Measurements from ENCODE around the gene TBX1. TPM values are rescaled to one million over a fixed set of nuclear protein-coding genes. Genes with fewer than 3 reads are reported as not detected.

Gene TBX1
- polyA plus RNA-seq, 3 donors, result not detected

- H3K36me3 Mint-ChIP-seq, result no peaks in the 10 kb centered on the region
- H3K27me3 ChIP-seq (ENCODE audit: control insufficient read depth in 2 of 2, insufficient read depth in 2 of 2, low read length in 2 of 2), result no peaks in the 10 kb centered on the region
- H3K4me3 ChIP-seq (replicated peaks in 1 of 3; ENCODE audit: low read depth in 2 of 3, low read length in 3 of 3), result no peak overlapping the region
- intact Hi-C loops (cut with micrococcal nuclease), result no loop called here
- H3K79me2 ChIP-seq (ENCODE audit: insufficient read depth, low read length), result no peaks in the 10 kb centered on the region
- peaks cover 0 to 2% (median 0%) of the 10 kb centered on the region in 7 donors for H3K9me3 Mint-ChIP-seq
- H3K9ac ChIP-seq (ENCODE audit: insufficient read depth, low read length, poor library complexity, severe bottlenecking), result no peak overlapping the region
- 100% methylated on average over 4 of the region's 8 CpGs for WGBS (ENCODE audit: insufficient coverage)
- TF ChIP-seq CTCF (IDR thresholded peaks at IDR 0.05), result no peak
- no peaks in the 10 kb centered on the region for H4K20me1 ChIP-seq (ENCODE audit: insufficient read depth, low read length)
- H3K4me3 Mint-ChIP-seq, result no peak overlapping the region
- H3K36me3 ChIP-seq (replicated peaks in 1 of 2; ENCODE audit: control insufficient read depth in 1 of 2, insufficient read depth in 2 of 2, low read length in 2 of 2), result no peaks in the 10 kb centered on the region
- H2AFZ ChIP-seq (ENCODE audit: insufficient read depth, low read depth, low read length, poor library complexity, severe bottlenecking), result no peak overlapping the region
- peaks cover 0 to 2% (median 2%) of the 10 kb centered on the region in 3 donors for H3K27me3 Mint-ChIP-seq (ENCODE audit: low read depth in 3 of 3)
- no peaks in the 10 kb centered on the region for H3K9me3 ChIP-seq (replicated peaks in 1 of 2; ENCODE audit: control insufficient read depth in 1 of 2, insufficient read depth in 1 of 2, low read length in 2 of 2)
- H3K4me1 Mint-ChIP-seq, result no peaks in the 10 kb centered on the region
- H3K27ac ChIP-seq (ENCODE audit: low read depth in 1 of 2, low read length in 2 of 2), result no peak overlapping the region
- no peak overlapping the region for H3K4me2 ChIP-seq (replicated peaks; ENCODE audit: extremely low read depth, low read length, poor library complexity, severe bottlenecking)
- no peak overlapping the region for H3K27ac Mint-ChIP-seq
- H3K4me1 ChIP-seq (ENCODE audit: control insufficient read depth in 1 of 2, insufficient read depth in 2 of 2, low read length in 2 of 2), result no peaks in the 10 kb centered on the region
- DNase-seq, result no peak
Observed at GRCh38 chr22:19805821-19806212, 45.2 kb downstream of the TBX1 start.

GRCh38 chr22:19806213-19807160 is 45.9 kb downstream of the TBX1 start:
- Histone ChIP-seq H3K9ac (ENCODE audit: insufficient read depth, low read length, poor library complexity, severe bottlenecking) (no peak overlapping the region), H3K36me3 (replicated peaks in 1 of 2; ENCODE audit: control insufficient read depth in 1 of 2, insufficient read depth in 2 of 2, low read length in 2 of 2) (no peaks in the 10 kb centered on the region), H3K9me3 (replicated peaks in 1 of 2; ENCODE audit: control insufficient read depth in 1 of 2, insufficient read depth in 1 of 2, low read length in 2 of 2) (no peaks in the 10 kb centered on the region), H4K20me1 (ENCODE audit: insufficient read depth, low read length) (no peaks in the 10 kb centered on the region), H3K79me2 (ENCODE audit: insufficient read depth, low read length) (no peaks in the 10 kb centered on the region), H3K4me1 (ENCODE audit: control insufficient read depth in 1 of 2, insufficient read depth in 2 of 2, low read length in 2 of 2) (no peaks in the 10 kb centered on the region), H3K4me3 (replicated peaks in 1 of 3; ENCODE audit: low read depth in 2 of 3, low read length in 3 of 3) (no peak overlapping the region), H2AFZ (ENCODE audit: insufficient read depth, low read depth, low read length, poor library complexity, severe bottlenecking) (no peak overlapping the region), H3K4me2 (replicated peaks; ENCODE audit: extremely low read depth, low read length, poor library complexity, severe bottlenecking) (no peak overlapping the region), H3K27ac (ENCODE audit: low read depth in 1 of 2, low read length in 2 of 2) (no peak overlapping the region), H3K27me3 (ENCODE audit: control insufficient read depth in 2 of 2, insufficient read depth in 2 of 2, low read length in 2 of 2) (no peaks in the 10 kb centered on the region)
- intact Hi-C loops (cut with micrococcal nuclease), result no loop called here
- TF ChIP-seq CTCF (IDR thresholded peaks at IDR 0.05), result no peak
- Mint-ChIP-seq H3K4me1 (no peaks in the 10 kb centered on the region), H3K4me3 (no peak overlapping the region), H3K36me3 (no peaks in the 10 kb centered on the region), H3K9me3 (peaks cover 0 to 4% (median 0%) of the 10 kb centered on the region in 7 donors), H3K27ac (no peak overlapping the region), H3K27me3 (ENCODE audit: low read depth in 3 of 3) (peaks cover 0 to 2% (median 2%) of the 10 kb centered on the region in 3 donors)
- no peak for DNase-seq
- 89% methylated on average over 38 of the region's 38 CpGs for WGBS (ENCODE audit: insufficient coverage)

All from CD14-positive monocyte (primary cell).